KBM-7 (cell line): Measurements from ENCODE around the gene PUM2.
"Not testable (repeated sequence)": the region's sequence is repeated elsewhere in the genome, so short reads cannot be mapped to it uniquely, and the experiment has no call there.

Experiments
- DNase-seq: peaks from one replicate; pipeline ENCODE4 v3.0.0-alpha.2; 2015
- in situ Hi-C: fragments of 300-500 bp; cut with MboI; formaldehyde crosslinking; loops from 2 replicates; pipeline ENCODE4 v1.14.3; 2020; ENCODE audit warnings: low sequenced_read_pairs, low pct_unique_long_range_greater_than_20kb, mixed read lengths

The PUM2 gene

GRCh38 chr2:20350753-20351554, at the start of gene PUM2:
PUM2 (minus strand) TSS chr2:20350844; CDS start chr2:20327360, 23,484 bp downstream.
- in situ Hi-C loops, result no loop called here

GRCh38 chr2:20400306-20400705, 49.7 kb upstream of the PUM2 start:
- DNase-seq, result no peak
- in situ Hi-C loops, result no loop called here

More at GRCh38 chr2:20350753-20351554, at the start of gene PUM2:
- DNase-seq, result peak; percentile 97

- in situ Hi-C loops, result no loop called here
Observed at GRCh38 chr2:20398956-20399567, 48.4 kb upstream of the PUM2 start.

GRCh38 chr2:20397811-20398447, 47.3 kb upstream of the PUM2 start:
- no peak for DNase-seq
- in situ Hi-C loops, result no loop called here

More at GRCh38 chr2:20398956-20399567, 48.4 kb upstream of the PUM2 start:
- no peak for DNase-seq

- in situ Hi-C loops, result no loop called here
- DNase-seq, result no peak
Observed at GRCh38 chr2:20396356-20397000, 45.8 kb upstream of the PUM2 start.

GRCh38 chr2:20393986-20394385, 43.3 kb upstream of the PUM2 start:
- DNase-seq, result no peak
- in situ Hi-C loops, result no loop called here

- no peak for DNase-seq
- in situ Hi-C loops, result no loop called here
Observed at GRCh38 chr2:20391951-20392699, 41.5 kb upstream of the PUM2 start.

- no peak for DNase-seq
- in situ Hi-C loops, result no loop called here
Observed at GRCh38 chr2:20390524-20391123, 40.0 kb upstream of the PUM2 start.

- in situ Hi-C loops, result no loop called here
- DNase-seq, result no peak
Observed at GRCh38 chr2:20384953-20385352, 34.3 kb upstream of the PUM2 start.

GRCh38 chr2:20382965-20383810, 32.5 kb upstream of the PUM2 start:
- DNase-seq, result no peak
- in situ Hi-C loops, result no loop called here

- in situ Hi-C loops, result no loop called here
- no peak for DNase-seq
Observed at GRCh38 chr2:20381457-20381856, 30.8 kb upstream of the PUM2 start.

- in situ Hi-C loops, result no loop called here
- peak; percentile 30 for DNase-seq
Observed at GRCh38 chr2:20378891-20379519, 28.4 kb upstream of the PUM2 start.

- in situ Hi-C loops, result no loop called here
- DNase-seq, result no peak
Observed at GRCh38 chr2:20378341-20378740, 27.7 kb upstream of the PUM2 start.

GRCh38 chr2:20377741-20378140, 27.1 kb upstream of the PUM2 start:
- in situ Hi-C loops, result no loop called here
- DNase-seq, result no peak

GRCh38 chr2:20374982-20375381, 24.3 kb upstream of the PUM2 start:
- DNase-seq, in situ Hi-C loops: not testable (repeated sequence)

- in situ Hi-C loops, result no loop called here
- no peak for DNase-seq
Observed at GRCh38 chr2:20372896-20373640, 22.4 kb upstream of the PUM2 start.
